GM12865 (cell line): Measurements from ENCODE around the gene SNF8.

Experiments used
- DNase-seq: peaks from one replicate; pipeline ENCODE4 v3.0.0; 2010; ENCODE audit warnings: low read depth
- H3K4me3 ChIP-seq: 2 replicates; pipeline ENCODE4 v1.5.1; 2011; ENCODE audit warnings: mild to moderate bottlenecking, low read depth, low read length, control low read depth
- TF ChIP-seq, protein P1 (sequence below): IDR thresholded peaks from 2 replicates; pipeline ENCODE4 v1.5.1; 2011; ENCODE audit warnings: low read length, control low read depth, low read depth, inconsistent platforms; ENCODE audit not compliant: insufficient read depth; ENCODE audit errors: missing control alignments

The SNF8 gene

DNA sequence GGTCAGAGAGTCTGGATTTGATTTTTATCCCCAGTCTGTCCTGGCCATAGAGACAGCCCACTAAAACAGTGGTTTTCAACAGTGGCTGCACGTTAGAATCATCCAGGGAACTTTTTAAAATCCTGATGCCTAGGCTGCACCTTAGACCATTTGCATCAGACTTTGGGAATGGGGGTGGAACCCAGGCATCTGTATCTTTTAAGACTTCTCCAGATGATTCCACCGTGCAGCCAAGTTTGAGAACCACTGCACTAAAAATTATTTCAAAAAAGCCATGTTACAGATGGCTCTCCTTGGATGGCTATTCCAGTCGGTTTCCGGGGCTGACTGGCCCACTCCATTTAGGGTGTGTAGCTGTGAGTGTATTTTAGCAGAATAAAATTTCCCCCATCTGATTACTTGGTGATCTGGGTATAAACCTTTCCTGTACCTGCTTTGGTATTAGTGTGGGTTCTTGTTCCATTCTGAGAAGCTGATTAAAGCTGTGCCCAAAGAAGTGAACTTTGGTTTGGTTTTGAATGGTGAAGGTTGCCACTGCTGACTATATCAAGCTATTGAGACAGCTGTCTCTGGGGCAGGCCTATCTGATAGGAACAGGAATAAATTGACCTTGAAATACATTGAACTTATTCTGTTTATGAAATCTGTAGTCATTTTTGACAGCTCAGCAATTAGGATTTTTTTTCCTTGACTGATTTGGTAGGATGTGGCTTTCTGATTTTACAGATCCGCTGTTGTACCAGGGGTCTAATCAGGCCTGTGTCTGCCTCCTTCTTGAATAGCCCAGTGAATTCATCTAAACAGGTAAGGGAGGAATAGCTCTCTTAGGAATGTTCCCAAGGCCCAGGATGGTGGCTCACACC is 50.8 kb downstream of the SNF8 start:
- TF ChIP-seq, protein P1, sequence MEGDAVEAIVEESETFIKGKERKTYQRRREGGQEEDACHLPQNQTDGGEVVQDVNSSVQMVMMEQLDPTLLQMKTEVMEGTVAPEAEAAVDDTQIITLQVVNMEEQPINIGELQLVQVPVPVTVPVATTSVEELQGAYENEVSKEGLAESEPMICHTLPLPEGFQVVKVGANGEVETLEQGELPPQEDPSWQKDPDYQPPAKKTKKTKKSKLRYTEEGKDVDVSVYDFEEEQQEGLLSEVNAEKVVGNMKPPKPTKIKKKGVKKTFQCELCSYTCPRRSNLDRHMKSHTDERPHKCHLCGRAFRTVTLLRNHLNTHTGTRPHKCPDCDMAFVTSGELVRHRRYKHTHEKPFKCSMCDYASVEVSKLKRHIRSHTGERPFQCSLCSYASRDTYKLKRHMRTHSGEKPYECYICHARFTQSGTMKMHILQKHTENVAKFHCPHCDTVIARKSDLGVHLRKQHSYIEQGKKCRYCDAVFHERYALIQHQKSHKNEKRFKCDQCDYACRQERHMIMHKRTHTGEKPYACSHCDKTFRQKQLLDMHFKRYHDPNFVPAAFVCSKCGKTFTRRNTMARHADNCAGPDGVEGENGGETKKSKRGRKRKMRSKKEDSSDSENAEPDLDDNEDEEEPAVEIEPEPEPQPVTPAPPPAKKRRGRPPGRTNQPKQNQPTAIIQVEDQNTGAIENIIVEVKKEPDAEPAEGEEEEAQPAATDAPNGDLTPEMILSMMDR: no peak
- DNase-seq: no peak
- H3K4me3 ChIP-seq: peak overlapping the region; percentile 85

DNA sequence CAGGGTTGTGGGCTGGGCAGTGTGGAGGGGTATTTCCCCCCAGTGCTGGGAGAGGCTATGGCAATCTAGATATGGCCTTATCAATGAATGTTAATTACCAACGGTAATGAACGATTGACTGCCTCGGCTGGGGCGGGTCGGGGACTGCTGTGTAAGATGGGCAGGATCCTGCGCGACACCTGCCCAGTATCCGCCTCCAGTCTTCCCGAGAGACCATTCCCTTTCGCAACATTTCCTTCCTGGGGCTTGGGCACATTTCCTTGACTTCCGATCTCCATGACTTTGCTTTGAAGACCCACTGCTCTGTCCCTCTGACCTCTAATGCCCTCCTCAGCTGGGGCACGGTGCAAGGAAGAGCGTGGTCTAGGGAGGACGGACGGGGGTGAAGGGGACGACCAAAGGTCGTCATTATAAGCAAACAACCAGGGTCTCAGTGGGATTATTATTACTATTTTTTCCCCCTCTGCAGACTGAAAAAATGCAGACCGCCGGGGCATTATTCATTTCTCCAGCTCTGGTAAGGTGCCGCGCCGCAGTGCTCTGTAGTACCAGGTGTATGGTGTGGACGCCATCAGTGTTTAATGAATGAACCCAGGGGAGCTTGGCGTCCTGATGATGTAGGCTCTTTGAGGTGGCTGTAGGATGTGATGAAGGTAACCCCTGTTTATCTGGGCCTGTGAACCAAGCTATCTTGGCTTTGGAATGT is 51.5 kb downstream of the SNF8 start:
- no peak for DNase-seq
- H3K4me3 ChIP-seq: peak overlapping the region; percentile 85
- TF ChIP-seq, protein P1: no peak

DNA sequence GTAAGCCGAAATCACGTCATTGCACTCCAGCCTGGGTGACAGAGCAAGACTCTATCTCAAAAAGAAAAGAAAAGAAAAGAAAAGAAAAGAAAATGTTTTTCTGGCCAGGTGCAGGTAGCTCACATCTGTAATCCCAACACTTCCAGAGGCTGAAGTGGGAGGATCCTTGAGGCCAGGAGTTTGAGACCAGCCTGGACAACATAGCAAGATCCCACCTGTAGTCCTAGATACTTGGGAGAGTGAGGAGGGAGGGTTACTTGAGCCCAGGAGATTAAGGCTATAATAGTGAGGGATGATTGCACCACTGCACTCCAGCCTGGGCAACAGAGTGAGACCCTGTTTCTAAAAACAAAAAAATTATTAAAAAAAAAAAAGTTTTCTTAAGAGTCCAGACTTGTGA is 54.6 kb downstream of the SNF8 start:
- H3K4me3 ChIP-seq: no peak overlapping the region
- TF ChIP-seq, protein P1: no peak
- no peak for DNase-seq

DNA sequence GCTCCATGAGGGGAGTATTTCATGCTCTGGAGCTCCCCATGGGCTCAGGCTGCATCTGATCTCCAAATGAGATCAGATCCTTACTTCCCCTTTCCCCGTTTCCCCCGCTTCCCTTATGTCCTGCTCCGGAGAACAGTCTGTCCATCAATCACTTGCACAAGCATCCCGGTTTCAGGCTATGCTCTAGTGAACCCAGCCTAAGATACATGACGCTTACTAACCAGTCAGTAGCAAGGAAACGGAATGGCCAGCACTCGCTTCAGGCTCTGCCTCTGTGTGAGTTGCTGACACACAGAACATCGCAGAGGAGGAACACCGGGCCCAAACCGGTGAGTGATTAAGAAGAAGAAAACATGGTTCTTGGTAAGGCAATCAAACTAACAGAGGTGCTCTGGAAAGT is 61.5 kb downstream of the SNF8 start:
- TF ChIP-seq, protein P1: no peak
- DNase-seq: no peak
- no peak overlapping the region for H3K4me3 ChIP-seq

DNA sequence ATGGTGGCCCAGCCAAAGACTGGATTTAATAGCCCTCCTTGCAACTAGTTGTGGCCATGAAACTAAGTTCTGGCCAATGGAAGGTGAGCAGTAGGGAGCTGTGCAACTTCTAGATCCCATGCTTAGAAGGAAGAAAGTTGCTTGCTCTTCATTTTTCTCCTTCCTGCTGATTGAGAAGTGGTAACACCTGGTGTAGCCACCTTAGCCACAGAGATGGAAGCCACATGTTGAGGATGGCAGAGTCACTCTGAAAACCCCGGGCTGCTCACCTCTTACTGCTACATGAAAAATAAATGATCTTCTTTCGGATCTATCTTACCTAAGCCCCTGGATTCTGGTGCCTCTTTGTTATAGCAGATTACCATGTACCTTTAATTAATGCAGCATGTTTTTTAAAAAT is 62.4 kb downstream of the SNF8 start:
- H3K4me3 ChIP-seq: no peak overlapping the region
- TF ChIP-seq, protein P1: no peak
- DNase-seq: no peak
